ENCODE measurements around the gene HLA-DOA.
A peak's percentile ranks its signal among the peaks of the same experiment; 100 is the strongest.

Gene HLA-DOA

DNA sequence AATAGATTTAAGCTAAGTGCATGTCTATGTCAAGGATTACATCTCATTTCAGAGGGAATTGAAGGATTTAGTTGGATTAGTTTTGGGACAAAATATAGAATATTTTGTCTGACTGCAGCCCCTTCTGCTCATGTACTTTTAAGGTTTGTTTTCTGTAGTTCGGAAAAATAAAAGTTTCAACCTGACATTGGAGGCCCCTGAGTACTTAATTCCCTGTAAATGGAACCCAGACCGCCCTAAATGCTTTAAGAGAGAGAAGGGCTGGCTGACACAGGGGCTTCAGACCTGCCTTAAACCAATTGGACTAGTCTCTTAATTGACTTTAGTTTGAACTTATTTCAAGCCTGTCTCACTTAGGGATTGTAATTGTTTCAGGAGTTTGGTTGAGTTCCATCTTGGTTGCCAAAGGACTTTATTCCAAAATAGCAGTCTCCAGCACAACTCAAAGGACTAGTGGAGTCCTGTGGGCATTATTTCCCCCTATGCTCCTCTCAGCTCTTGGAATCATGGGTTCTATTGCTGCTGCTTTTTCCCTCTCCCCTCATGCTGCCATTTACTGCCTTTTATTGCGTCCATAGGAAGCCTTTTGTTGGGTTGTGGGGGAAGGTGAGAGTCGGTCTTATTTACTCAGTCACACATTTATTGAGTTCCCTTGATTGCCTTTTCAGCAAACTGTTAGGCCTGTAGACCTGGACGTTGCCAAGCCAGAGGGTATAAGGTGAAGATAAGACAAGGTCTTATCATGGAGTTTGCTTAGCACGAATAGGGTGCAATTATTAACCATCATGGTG, 26.5 kb downstream of the HLA-DOA start:
- TF ChIP-seq, protein P1, sequence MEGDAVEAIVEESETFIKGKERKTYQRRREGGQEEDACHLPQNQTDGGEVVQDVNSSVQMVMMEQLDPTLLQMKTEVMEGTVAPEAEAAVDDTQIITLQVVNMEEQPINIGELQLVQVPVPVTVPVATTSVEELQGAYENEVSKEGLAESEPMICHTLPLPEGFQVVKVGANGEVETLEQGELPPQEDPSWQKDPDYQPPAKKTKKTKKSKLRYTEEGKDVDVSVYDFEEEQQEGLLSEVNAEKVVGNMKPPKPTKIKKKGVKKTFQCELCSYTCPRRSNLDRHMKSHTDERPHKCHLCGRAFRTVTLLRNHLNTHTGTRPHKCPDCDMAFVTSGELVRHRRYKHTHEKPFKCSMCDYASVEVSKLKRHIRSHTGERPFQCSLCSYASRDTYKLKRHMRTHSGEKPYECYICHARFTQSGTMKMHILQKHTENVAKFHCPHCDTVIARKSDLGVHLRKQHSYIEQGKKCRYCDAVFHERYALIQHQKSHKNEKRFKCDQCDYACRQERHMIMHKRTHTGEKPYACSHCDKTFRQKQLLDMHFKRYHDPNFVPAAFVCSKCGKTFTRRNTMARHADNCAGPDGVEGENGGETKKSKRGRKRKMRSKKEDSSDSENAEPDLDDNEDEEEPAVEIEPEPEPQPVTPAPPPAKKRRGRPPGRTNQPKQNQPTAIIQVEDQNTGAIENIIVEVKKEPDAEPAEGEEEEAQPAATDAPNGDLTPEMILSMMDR (IDR thresholded peaks at IDR 0.05): no peak
- H3K36me3 ChIP-seq: peaks cover 40 to 41% (median 41%) of the 10 kb centered on the region in 3 donors
- intact Hi-C loops (cut with DNase I; ENCODE audit: low total_unique reads): loop anchor here (2.0 kb wide), 2 partner anchors 42 to 98 kb away; partner anchors contain the start of gene HLA-DMB
- H3K27me3 ChIP-seq: no peaks in the 10 kb centered on the region
- DNase-seq: no peak
- H3K9me3 ChIP-seq: no peaks in the 10 kb centered on the region
- H3K27ac ChIP-seq: peak overlapping the region; percentile 20 to 35
- H3K4me3 ChIP-seq: no peak overlapping the region
- H3K4me1 ChIP-seq: peaks cover 0 to 8% (median 6%) of the 10 kb centered on the region in 4 donors

DNA sequence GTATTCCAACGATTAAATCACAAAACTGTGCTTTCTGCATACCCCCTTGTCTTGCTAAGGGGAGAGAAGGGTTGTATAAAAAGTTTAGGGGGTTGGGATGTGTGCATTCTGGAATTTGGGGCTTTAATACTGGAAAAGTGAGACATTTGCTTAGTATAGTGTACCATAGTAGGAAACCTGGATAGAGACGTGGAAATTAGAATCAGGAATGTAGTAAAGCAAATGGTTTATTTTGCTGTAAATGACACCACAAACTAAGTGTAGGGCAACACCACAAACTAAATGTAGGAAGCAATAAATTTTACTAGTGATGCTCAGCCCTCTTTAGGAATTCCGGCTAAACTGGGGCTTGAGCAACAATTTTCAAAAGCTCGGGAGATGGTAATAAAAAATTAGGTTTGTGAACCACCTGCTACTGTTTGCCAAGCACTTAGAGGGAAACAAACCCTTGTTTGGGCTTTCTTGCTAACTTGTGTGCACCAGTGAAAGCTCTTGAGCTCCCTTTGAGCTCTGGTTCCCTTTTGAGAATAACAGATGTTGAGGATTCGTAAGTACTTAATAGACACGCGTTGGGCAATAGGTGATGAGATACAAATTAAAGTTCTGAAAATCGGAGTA, 27.2 kb downstream of the HLA-DOA start:
- DNase-seq: no peak
- Histone ChIP-seq H3K4me1 (peaks cover 0 to 15% (median 11%) of the 10 kb centered on the region in 4 donors), H3K4me3 (no peak overlapping the region), H3K27ac (peak overlapping the region in 1 of 2 donors; percentile 35), H3K9me3 (no peaks in the 10 kb centered on the region), H3K27me3 (no peaks in the 10 kb centered on the region), H3K36me3 (peaks cover 47 to 48% (median 48%) of the 10 kb centered on the region in 3 donors)
- TF ChIP-seq, protein P1 (IDR thresholded peaks at IDR 0.05): no peak
- intact Hi-C loops (cut with DNase I; ENCODE audit: low total_unique reads): loop anchor here (2.0 kb wide), 2 partner anchors 41 to 97 kb away; partner anchors contain the start of gene HLA-DMB

DNA sequence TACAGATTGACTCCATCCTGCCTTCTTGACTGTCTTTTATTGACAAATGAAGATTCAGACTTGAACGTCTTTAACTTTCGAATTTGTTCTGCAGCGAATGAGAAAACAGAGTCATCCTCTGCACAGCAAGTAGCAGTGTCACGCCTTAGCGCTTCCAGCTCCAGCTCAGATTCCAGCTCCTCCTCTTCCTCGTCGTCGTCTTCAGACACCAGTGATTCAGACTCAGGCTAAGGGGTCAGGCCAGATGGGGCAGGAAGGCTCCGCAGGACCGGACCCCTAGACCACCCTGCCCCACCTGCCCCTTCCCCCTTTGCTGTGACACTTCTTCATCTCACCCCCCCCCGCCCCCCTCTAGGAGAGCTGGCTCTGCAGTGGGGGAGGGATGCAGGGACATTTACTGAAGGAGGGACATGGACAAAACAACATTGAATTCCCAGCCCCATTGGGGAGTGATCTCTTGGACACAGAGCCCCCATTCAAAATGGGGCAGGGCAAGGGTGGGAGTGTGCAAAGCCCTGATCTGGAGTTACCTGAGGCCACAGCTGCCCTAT, 28.8 kb downstream of the HLA-DOA start:
- H3K36me3 ChIP-seq: peaks cover 63 to 65% (median 64%) of the 10 kb centered on the region in 3 donors
- no peaks in the 10 kb centered on the region for H3K27me3 ChIP-seq
- H3K27ac ChIP-seq: no peak overlapping the region
- no peaks in the 10 kb centered on the region for H3K9me3 ChIP-seq
- intact Hi-C loops (cut with DNase I; ENCODE audit: low total_unique reads): no loop called here
- no peak overlapping the region for H3K4me3 ChIP-seq
- TF ChIP-seq, protein P1 (IDR thresholded peaks at IDR 0.05): no peak
- peaks cover 0 to 31% (median 27%) of the 10 kb centered on the region in 4 donors for H3K4me1 ChIP-seq
- DNase-seq: no peak

DNA sequence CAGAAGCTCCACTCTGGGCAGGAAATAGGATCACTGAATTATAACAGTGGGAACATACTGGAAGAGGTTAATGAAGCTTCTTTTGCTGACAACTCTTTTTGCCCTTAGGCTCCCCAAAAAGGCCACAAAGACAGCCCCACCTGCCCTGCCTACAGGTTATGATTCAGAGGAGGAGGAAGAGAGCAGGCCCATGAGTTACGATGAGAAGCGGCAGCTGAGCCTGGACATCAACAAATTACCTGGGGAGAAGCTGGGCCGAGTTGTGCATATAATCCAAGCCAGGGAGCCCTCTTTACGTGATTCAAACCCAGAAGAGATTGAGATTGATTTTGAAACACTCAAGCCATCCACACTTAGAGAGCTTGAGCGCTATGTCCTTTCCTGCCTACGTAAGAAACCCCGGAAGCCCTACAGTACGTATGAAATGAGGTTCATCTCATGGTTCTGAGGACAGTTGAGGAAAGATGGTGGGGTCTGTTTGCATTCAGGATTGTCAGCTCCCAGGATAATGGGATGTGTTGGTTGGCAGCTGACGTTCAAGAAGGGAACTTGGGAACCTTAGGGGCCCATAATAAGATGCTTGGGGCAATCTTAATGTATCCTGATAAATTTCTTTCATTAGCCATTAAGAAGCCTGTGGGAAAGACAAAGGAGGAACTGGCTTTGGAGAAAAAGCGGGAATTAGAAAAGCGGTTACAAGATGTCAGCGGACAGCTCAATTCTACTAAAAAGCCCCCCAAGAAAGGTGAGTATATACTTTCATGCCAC, 29.5 kb downstream of the HLA-DOA start:
- H3K4me3 ChIP-seq: no peak overlapping the region
- H3K4me1 ChIP-seq: peaks cover 0 to 37% (median 33%) of the 10 kb centered on the region in 4 donors
- no peak for DNase-seq
- TF ChIP-seq, protein P1 (IDR thresholded peaks at IDR 0.05): no peak
- no peaks in the 10 kb centered on the region for H3K27me3 ChIP-seq
- H3K9me3 ChIP-seq: no peaks in the 10 kb centered on the region
- intact Hi-C loops (cut with DNase I; ENCODE audit: low total_unique reads): no loop called here
- peaks cover 69 to 70% (median 70%) of the 10 kb centered on the region in 3 donors for H3K36me3 ChIP-seq
- H3K27ac ChIP-seq: no peak overlapping the region

DNA sequence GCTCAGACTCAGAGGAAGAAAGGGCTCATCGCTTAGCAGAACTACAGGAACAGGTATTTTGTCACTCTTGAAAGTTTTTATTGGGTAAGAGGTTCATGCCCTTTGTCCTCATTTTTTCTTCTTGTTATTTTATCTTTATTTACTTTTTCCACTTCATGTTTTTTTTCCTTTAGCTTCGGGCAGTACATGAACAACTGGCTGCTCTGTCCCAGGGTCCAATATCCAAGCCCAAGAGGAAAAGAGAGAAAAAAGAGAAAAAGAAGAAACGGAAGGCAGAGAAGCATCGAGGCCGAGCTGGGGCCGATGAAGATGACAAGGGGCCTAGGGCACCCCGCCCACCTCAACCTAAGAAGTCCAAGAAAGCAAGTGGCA, 31.5 kb downstream of the HLA-DOA start:
- Histone ChIP-seq H3K36me3 (peaks cover 77 to 85% (median 82%) of the 10 kb centered on the region in 3 donors), H3K4me1 (peaks cover 0 to 46% (median 39%) of the 10 kb centered on the region in 4 donors), H3K4me3 (no peak overlapping the region), H3K27me3 (no peaks in the 10 kb centered on the region), H3K27ac (no peak overlapping the region), H3K9me3 (no peaks in the 10 kb centered on the region)
- DNase-seq: no peak
- TF ChIP-seq, protein P1 (IDR thresholded peaks at IDR 0.05): no peak
- intact Hi-C loops (cut with DNase I; ENCODE audit: low total_unique reads): no loop called here

All from tibial artery (tissue), 4 donors.